PFSK-1 (cell line): ENCODE measurements around the gene YIF1A.

ENCODE experiments used
- FOXP2 ChIP-seq: optimal IDR thresholded peaks from 2 replicates; pipeline ENCODE3; 2011; ENCODE audit warnings: borderline replicate concordance, control low read depth, inconsistent platforms; ENCODE audit not compliant: insufficient read depth; ENCODE audit errors: extremely low read length, extremely low read depth
- POLR2AphosphoS5 ChIP-seq: IDR thresholded peaks from 2 replicates; pipeline ENCODE4 v1.6.1; 2012; ENCODE audit warnings: low read depth, mild to moderate bottlenecking, control low read depth, low read length, moderate library complexity
- SIN3A ChIP-seq: IDR thresholded peaks from 2 replicates; pipeline ENCODE4 v1.6.1; 2012; ENCODE audit warnings: mild to moderate bottlenecking, low read length, moderate library complexity, borderline replicate concordance; ENCODE audit not compliant: insufficient read depth
- TAF1 ChIP-seq: IDR thresholded peaks from 2 replicates; pipeline ENCODE4 v1.6.1; 2012; ENCODE audit warnings: low read length, control low read depth, borderline replicate concordance; ENCODE audit not compliant: insufficient read depth
- TF ChIP-seq, protein P1 (sequence below), 2 experiments: IDR thresholded peaks; 2 replicates each; pipeline versions ENCODE4 v1.6.1 to v1.8.0; 2011 to 2012; ENCODE audit warnings: low read depth in 2 of 2, low read length in 2 of 2, control low read depth in 1 of 2, inconsistent platforms in 1 of 2, mild to moderate bottlenecking in 1 of 2, moderate library complexity in 1 of 2; ENCODE audit not compliant: insufficient read depth in 1 of 2

DNA sequence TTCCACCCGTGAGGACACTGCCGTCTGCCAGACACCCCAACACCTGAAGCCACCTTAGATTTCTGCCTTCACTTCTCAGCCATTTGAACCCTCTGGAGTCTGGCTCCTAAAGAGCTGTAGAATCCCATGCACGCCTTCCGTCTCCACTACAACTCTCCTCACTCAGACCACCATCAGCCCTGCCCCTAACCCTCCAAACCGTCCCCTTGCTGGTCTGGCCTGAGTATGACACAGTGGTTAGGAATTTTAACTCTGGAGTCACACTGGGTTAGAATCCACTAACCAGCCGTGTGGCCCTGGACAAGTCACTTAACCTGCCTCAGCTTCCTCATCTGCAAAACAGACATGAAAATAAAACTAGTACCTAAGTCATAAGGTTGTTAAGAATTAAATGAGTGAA is 7.9 kb downstream of the YIF1A start:
- no peak for TF ChIP-seq TAF1
- no peak for TF ChIP-seq SIN3A
- TF ChIP-seq, protein P1, sequence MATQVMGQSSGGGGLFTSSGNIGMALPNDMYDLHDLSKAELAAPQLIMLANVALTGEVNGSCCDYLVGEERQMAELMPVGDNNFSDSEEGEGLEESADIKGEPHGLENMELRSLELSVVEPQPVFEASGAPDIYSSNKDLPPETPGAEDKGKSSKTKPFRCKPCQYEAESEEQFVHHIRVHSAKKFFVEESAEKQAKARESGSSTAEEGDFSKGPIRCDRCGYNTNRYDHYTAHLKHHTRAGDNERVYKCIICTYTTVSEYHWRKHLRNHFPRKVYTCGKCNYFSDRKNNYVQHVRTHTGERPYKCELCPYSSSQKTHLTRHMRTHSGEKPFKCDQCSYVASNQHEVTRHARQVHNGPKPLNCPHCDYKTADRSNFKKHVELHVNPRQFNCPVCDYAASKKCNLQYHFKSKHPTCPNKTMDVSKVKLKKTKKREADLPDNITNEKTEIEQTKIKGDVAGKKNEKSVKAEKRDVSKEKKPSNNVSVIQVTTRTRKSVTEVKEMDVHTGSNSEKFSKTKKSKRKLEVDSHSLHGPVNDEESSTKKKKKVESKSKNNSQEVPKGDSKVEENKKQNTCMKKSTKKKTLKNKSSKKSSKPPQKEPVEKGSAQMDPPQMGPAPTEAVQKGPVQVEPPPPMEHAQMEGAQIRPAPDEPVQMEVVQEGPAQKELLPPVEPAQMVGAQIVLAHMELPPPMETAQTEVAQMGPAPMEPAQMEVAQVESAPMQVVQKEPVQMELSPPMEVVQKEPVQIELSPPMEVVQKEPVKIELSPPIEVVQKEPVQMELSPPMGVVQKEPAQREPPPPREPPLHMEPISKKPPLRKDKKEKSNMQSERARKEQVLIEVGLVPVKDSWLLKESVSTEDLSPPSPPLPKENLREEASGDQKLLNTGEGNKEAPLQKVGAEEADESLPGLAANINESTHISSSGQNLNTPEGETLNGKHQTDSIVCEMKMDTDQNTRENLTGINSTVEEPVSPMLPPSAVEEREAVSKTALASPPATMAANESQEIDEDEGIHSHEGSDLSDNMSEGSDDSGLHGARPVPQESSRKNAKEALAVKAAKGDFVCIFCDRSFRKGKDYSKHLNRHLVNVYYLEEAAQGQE (IDR thresholded peaks at IDR 0.05; ENCODE audit: insufficient read depth in 1 of 2, low read depth in 2 of 2, low read length in 2 of 2), result no peak
- TF ChIP-seq POLR2AphosphoS5, result no peak
- TF ChIP-seq FOXP2, result no peak
